Activated CD8-positive, alpha-beta memory T cell treated with anti-CD3 and anti-CD28 coated beads for 4 hours (primary cell): ENCODE data around the gene FNIP2.
"Not testable (repeated sequence)": the region's sequence is repeated elsewhere in the genome, so short reads cannot be mapped to it uniquely, and the experiment has no call there.

ENCODE experiments used
- DNase-seq, 2 donors: peaks; one replicate each; pipeline ENCODE4 v3.0.0-alpha.2; 2020; ENCODE audit warnings: low read depth in 2 of 2

FNIP2 gene

DNA sequence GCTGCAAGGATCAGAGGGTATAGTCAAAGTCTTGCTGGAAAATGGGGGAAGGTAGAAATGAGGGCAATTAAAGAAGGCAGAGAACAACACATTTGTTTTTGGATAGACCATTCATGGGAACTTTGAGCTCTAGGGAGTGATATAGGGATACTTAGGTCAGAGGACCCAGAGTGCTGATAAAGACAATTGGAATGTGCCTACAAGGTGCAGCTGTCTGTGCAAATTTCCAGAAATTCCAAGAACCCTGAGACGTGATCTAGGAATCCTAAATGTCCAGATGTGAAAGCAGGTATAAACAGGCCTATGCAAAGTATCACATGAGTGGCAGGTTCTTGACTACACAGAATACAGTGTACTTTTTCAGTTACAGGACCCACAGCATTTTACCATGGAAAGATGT lies 24.2 kb downstream of the FNIP2 start:
- DNase-seq = no peak

DNA sequence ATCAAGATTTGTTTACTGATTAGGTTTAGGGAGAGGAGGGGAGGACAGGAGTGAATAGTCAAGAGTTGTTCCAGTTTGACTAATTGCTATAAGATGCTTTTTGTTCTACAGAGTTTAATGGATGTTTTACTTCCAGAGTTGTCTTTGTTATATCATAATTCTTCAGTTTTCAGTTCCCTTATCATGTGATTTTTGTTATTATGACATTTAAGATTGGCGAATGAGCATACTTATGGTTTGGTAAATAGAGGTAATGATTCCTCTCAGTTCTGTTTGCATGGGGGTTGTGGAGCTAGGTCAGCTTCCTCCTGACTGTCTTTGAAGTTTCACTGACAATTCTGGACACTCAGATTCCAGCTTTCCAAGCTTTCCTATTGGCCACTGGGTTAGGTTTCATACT lies 24.6 kb downstream of the FNIP2 start:
- DNase-seq = not testable (repeated sequence)

DNA sequence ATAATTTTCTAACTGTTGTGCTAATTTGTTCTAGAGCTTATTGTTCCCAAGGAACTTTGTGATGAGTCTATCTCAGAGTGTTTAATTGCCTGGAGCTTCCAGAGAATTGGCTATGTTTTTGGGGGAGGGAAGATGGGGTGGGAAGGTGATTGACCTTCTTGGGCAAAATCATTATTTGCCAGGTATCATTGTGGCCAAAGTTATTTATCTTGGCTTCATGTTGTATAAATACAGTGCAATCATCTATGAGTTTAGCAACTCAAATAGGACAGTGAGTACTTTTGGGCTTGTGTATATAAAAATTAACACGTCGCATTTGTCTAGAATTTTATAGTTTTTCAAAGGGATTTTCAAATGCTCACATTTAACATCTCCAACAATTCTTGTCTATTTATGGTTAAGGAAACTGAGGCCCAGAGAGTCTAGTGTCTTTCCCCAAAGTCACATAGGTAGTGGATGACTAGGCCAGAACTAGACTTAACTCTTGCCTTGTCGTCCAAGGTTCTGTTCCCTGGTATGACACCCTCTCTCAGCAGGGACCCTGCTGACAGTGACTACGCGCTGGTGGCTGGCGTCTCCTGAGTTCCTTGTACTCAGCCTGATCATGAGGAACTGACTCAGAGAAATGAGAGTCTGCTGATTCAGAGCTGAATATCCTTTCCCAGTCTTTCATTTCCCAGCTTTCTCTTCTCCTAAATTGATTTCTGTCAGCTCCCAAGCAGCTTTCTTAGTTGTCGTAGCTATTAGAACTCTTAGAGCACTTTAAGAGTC lies 27.7 kb downstream of the FNIP2 start:
- no peak for DNase-seq

DNA sequence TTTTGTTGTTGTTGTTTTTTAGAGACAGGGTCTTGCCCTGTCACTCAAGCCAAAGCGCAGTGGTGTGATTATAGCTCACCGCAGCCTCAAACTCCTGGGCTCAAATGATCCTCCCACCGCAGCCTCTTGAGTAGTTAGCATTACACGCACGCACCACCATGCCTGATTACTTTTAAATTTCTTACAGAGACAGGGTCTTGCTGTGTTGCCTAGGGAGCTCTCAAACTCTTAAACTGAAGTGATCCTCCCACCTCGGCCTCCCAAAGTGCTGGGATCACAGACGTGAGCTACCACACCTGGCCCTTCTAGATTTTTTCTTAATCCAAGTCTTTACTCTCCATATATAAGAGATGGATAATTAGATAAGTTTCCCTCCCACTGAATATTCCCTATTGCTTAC lies 29.2 kb downstream of the FNIP2 start:
- no peak for DNase-seq

DNA sequence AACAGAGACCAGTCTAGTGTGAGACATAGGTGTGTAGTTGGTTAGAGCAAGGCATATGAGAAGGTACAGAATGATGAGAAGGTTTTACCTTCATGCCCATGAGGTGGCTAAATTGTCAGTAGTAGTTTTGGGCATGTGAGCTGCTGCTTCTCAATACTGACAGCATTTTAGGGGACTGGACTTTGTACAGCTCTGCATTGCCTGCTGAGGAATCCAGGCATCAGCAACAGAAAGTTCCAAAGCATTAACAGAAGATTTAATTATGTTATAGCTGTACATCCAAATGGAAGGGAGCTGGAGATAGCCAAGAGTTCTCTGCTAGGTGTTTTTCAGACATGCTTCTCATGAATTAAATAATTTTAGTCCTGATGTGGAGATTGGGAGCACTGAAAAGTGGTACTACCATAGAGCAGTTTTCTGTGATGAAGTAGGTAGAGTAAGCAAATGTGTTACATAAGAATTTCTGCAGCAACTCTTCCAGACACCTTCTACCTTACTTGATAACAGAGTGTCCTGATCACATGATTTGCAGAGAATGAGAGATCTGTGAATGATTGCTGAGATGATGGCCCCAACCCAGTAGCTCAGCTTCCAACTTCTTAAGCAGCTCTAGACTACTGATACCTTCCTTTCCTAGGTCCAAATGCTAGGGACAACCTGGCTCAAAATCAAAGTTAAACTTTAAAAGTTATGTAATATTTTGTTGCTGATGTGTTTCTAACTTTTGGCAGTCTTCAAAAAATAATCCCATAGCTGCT lies 30.4 kb downstream of the FNIP2 start:
- no peak for DNase-seq

DNA sequence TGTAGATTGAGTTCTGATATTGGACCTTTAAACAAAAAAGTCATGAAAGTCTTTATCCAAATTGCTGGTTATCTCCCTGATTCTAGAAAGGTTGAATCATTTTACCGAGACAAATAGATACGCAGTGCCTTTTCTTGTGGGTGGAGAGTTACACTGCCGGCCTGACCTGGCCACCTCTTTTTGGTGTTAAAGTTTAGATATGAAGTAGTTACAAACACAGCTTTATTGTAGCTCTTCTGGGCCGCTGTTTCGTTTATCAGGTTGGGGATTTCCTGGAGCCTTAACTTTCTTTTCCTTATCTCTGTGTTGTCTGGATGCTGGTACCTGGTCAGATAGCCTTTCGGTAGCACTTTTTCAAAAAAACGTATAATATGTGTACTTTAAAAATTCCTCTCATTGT lies 31.0 kb downstream of the FNIP2 start:
- DNase-seq = no peak

DNA sequence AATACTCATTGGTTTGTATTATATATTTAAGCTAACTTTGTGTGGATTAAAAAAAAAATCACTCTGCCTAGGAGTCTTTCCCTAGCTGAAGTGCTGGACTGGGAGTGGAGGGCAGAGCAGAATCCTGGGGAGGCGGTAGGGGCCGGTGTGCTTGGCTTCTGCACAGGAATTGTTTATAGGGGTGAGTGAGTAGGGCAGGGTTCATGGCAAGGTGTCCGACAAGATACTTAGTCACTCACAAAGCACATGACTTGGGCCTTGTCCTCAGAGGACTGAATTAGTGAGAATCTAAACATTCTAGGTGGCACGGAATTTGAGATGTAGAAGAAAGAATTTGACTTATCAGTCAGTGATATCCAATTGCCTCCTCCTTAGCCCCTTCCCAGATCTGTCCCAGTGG lies 32.2 kb downstream of the FNIP2 start:
- no peak for DNase-seq

DNA sequence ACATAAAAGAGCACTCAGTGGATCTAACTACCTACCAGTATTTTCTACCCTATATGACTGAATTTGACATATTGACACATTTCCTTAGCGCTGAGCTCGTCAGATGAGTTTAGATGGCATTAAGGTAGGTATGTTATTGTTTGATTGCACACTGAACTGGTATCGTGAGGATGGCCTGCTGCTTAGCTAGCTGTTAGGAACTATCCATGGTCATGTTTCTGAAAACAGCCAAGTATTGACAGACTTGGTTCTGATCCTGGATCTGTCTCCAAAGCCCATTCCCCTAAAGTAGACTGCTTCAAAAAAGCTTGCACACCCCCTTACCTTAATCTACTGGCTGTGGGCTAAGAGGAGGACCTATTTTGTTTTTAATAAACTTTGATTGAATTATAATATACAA lies 32.9 kb downstream of the FNIP2 start:
- no peak for DNase-seq

DNA sequence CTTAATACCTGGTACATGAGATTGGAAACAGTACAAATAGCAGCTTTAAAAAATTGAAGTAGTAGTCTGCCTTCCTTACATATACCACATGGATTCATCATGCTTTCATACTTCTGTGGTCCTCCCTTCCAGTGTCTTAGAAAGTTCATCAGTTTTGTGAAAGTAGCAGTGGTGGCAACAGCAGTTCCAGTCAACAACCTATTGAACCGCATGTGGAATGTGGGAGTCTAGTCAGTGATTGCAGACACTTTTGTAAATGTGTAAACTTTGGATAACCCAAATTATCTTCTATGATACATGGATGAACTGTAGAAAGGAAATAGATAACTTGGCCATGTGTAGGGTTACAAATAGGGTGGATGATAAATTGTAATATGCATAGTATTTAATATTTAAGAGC lies 34.1 kb downstream of the FNIP2 start:
- no peak for DNase-seq

DNA sequence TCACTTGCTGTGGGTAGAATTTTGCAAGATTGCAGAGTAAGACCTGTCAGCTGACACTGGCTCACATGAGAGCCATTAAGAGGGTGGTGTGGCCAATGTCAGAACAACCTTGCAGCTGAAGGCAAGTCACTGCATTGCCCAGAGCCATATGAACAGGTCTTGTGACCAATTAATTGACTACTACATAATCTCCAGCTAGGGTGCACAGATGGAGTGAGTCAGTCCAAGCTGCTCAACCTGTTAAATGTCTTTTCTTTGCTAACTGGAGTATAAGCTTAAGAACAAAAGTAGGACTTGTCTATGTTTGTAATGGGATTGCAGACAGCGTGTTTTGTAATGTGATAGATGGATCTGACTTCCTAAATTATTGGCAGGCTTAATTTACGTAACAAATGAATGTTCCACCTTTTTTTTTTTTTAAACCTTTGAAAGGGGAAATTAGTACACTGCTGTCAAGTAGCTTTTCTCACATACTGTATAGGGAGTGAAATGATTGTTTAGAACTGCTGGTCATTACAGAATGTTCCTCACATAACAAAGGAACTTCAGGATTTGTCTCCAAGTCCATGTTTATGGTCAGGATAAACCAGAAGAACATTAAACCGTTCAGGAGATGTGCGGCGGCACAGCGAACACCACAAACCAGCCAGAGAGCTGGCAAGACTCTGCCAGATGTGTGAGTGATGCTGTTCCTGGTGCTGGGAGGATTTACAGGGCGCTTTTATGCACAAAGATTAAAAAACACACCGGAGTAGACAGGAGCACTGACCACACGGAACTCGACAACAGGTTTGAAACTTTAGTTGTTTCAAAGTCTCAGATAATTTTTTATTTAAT lies 37.0 kb downstream of the FNIP2 start:
- no peak for DNase-seq

DNA sequence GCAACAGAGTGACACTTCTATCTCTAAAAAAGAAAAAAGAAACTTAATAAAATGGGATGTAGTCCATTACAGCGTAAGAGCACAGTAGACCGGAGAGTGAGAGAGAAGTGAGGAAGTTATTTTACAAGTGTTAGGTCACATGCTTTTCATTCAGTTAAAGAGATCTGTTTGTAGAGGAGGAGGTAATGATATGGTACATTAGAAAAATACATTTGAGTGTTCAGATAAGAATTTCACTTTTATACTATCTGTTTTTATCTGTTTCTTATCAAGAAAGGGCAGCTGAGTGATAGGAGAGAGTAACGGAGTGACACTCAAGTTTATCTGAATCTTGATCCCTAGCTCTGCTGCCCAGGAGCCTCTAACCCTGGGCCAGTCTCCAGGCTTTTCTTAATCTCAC lies 38.9 kb downstream of the FNIP2 start:
- DNase-seq = no peak

DNA sequence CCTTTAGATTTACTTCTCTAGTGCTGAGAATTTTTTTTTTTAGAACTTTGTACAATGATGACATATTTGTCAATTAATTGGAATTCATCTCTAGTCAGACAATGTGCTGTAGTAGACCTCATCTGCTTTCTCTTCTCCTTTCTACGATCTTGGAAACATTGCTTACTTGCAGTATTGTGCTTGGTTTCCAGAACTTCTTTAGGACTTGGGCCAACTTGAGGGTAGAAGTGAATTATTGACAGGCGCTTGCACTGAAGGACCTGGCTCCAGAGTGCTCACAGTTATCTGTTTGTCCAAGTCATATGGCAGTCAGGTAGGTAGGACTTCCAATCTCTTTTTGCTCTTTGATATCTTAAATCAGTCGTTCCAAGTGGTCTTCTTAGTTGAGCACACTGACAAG lies 39.6 kb downstream of the FNIP2 start:
- no peak for DNase-seq

DNA sequence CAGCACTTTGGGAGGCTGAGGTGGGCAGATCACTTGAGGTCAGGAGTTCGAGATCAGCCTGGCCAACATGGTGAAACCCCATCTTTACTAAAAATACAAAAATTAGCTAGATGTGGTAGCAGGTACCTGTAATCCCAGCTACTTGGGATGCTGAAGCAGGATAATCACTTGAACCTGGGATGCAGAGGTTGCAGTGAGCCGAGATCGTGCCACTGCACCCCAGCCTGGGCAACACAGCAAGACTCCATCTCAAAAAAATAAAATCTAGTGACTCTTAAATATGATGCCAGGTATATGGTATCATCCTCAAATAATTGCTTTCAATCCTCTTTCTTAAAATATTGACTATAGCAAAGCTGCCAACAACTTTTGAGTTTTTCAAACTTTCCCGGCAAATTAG lies 40.4 kb downstream of the FNIP2 start:
- DNase-seq = not testable (repeated sequence)

DNA sequence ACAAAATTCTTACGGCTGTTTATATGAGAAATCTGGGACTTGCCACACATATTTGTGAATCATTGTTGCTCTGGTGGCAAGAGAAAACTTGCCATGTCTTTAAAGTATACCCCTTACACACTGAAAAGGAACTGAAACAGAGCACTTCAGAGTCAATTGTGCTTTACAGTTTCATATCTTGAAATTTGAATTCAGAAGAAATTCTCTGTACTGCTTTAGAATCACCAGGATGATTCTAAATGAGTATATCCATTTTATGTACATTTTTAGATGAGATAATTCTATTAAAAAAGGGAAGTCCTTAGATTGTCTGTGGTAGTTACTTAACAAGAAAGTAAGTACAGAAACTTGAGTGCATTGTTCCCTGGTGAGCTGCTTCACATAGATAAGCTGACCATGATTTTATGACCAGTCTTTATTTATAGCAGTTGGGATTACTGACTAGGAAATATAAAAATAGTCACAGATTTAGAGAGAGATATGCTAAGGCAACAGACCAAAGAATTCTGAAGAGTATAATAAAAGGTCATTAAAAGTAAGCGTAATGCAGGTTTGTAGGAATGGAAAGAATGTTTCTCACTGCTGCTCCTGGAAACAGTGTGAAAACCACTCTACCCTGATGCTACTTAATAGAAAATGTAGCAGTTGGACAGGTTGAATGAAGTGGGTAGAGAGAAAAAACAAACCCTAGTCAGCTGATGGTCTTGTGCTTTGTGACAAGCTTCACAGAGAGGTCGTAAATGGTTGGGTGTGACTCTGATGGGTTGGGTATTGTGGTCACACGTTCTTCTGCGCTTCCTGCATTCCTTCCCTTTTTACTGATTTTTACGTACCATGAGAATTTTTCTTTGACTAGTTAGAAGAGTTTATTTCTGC lies 41.0 kb downstream of the FNIP2 start:
- no peak for DNase-seq

DNA sequence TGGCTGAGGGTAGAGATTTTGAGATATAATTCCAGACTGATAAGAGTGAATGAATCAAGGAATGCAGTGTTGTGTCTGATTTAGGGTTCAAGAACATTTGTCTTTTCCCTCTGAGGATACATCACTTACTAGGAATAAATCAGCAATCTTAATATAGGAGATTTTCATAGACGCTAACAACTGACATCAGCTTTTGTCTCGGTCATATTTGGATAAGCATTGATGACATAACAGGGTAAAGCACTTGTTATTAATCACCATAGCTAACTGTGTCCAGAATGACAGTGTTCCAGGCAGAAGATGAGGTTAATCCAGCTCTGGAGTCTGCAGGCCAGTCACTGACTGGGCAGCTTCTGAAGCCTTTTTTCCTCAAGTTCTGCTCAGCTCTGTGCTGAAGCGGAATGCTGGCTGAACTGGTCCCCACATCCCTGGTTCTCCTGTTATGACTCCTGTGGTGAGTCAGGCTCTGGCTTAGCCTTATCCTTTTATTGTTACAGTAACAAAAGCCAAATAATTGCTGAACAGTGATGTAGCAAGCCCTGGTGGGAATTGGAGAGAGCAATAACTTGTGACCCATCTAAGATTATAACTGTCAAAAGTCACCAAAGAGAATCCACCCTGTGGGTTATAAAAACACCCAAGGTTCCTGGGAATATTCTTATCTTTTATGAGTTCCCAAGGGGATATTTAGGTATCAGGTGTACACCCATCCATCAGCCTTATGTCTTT lies 41.8 kb downstream of the FNIP2 start:
- DNase-seq = no peak

DNA sequence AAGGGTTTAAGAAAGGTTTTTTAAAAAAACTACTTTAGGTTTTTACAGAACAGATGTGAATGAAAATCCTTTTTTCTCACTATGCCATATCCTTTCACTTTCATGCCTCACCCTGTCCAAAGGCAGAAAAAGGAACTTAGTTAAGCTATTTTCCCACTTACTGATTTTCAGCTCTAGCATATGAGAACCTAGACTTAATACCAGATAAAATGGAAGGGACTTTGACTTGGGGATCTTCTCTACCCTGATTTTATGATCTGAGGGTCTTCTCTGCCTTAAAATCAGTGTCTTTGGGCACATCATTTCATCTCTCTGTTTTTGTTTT lies 42.4 kb downstream of the FNIP2 start:
- no peak for DNase-seq

DNA sequence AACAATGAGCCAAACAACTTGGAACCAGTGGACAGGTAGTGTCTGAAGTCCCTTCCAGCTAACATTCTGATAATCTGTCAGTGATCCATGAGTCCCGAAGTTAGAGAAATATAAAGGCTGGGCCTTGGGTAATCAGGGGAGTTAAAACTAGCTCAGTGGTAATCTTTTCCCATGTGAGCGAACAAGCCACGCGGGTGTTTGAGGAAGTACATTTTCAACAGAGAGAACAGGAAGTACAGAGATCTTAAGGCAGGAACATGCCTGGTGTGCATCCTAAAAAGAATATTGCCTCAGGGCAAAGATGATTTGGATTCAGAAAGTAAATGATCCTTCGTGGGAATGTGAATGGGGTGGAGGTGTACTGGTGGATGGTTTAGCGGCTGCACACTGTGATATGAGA lies 42.9 kb downstream of the FNIP2 start:
- DNase-seq = no peak

DNA sequence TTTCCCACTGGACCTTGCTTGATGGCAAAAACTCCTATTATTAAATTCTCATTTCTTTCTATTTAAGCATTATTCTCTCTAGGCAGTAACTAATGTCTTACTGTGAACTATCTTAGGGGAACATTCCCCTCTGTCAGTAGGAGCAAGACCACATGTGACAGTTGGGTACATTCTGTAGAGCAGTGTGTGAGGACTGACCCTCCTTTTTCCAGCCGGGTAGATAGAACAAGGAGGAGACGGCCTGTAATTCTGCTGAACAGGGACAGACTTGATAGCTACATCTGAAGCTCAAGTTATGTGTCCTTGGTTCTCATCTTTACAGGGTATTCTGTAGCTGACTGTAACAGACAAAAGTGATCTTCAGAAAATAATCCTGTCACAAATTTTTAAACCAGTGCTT lies 43.3 kb downstream of the FNIP2 start:
- DNase-seq = no peak

DNA sequence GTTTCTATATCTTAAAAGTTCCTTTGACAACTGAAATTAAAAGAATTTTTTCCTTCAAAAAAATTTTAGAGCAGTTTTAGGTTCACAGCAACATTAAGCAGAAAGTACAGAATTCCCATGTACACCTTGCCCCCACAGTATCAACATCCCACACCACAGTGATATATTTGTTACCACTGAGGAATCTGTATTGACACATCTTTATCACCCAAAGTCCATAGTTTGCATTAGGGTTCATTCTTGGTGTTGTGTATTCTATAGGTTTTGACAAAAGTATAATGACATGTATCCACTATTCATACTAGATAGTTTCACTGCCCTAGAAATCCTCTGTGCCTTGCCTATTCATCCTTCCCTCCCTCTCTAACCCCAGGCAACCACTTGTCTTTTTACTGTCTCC lies 43.7 kb downstream of the FNIP2 start:
- no peak for DNase-seq

DNA sequence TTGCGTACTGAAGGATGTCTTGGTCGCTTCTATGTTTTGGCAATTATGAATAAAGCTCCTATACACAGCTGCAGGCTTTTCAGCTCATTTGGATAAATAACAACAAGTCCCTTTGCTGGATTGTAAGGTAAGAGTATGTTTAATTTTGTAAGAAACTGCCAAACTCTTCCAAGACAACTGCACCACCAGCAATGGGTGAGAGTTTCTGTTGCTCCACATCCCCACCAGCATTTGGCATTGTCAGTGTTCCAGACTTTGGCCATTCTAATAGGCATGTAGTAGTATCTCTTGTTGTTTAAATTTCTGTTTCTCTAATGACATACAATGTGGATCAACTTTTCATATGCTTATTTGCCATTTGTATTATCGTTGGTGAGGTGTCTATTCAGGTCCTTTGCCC lies 44.3 kb downstream of the FNIP2 start:
- DNase-seq = no peak

DNA sequence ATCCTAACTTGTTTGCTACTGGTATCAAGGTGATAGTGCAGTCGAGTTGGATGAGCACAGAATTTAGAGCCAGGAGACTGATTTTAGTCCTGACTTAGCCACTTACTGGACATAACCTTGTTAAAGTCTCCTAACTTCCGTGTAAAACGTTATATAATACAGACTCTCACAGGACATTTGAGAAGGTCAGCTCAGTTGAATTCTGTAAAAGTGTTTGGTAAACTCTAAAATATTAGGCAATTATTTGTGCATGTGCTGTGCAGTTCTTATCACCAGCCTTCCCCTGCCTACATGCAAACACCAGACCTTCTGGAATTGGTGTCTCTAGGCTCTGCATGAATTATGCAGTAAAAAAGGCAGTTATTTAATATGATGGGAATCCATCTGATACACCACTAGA lies 45.4 kb downstream of the FNIP2 start:
- DNase-seq = no peak
